HepG2 (cell line): Measurements from ENCODE around the gene CD9. TPM values are rescaled to one million over a fixed set of nuclear protein-coding genes. Genes with fewer than 3 reads are reported as not detected.

Experiments
- ARID5B ChIP-seq: IDR thresholded peaks from 2 replicates; pipeline ENCODE4 v1.4.0; 2020; ENCODE audit warnings: mild to moderate bottlenecking, missing genetic modification reagents
- ERF ChIP-seq: IDR thresholded peaks from 2 replicates; pipeline ENCODE4 v1.6.1; 2018; ENCODE audit warnings: missing biosample characterization, missing genetic modification reagents
- PCBP1 ChIP-seq: fragments of 200-400 bp; formaldehyde crosslinking; IDR thresholded peaks from 2 replicates; pipeline ENCODE4 v1.6.1; 2017; ENCODE audit warnings: mild to moderate bottlenecking, low read depth, low read length, borderline replicate concordance
- REXO4 ChIP-seq: sonication (generic); formaldehyde crosslinking; IDR thresholded peaks from 2 replicates; pipeline ENCODE4 v1.8.0; 2022; ENCODE audit warnings: missing genetic modification reagents, mild to moderate bottlenecking, borderline replicate concordance
- RORA ChIP-seq: sonication (generic); formaldehyde crosslinking; IDR thresholded peaks from 2 replicates; pipeline ENCODE4 v1.5.0; 2020; ENCODE audit warnings: mild to moderate bottlenecking, missing genetic modification reagents, moderate library complexity
- SP5 ChIP-seq: IDR thresholded peaks from 2 replicates; pipeline ENCODE4 v1.6.1; 2016; ENCODE audit warnings: low read depth, borderline replicate concordance
- ZNF12 ChIP-seq: sonication (generic); formaldehyde crosslinking; IDR thresholded peaks from 2 replicates; pipeline ENCODE4 v1.5.0; 2020; ENCODE audit warnings: missing genetic modification reagents
- ZNF280B ChIP-seq: sonication (generic); formaldehyde crosslinking; IDR thresholded peaks from 2 replicates; pipeline ENCODE4 v1.5.0; 2020; ENCODE audit warnings: missing genetic modification reagents, mild to moderate bottlenecking, borderline replicate concordance
- ZNF564 ChIP-seq: sonication (generic); formaldehyde crosslinking; IDR thresholded peaks from 2 replicates; pipeline ENCODE4 v1.8.1; 2023; ENCODE audit warnings: mild to moderate bottlenecking, missing genetic modification reagents
- ZNF598 ChIP-seq: sonication (generic); formaldehyde crosslinking; IDR thresholded peaks from 2 replicates; pipeline ENCODE4 v1.5.1; 2020; ENCODE audit warnings: mild to moderate bottlenecking, missing genetic modification reagents, borderline replicate concordance
- polyA plus RNA-seq, 8 experiments: library from polyadenylated mRNA; depleted of rRNA in 3 of 8; stranded (reverse) in 7 of 8; unstranded in 1 of 8; fragments of >200 nt; fragmentation: Illumina TruSeq in 4 of 8; extraction: Trizol in 4 of 8; gene quantifications; 2 replicates each; pipeline versions ENCODE4 v1.2.1 to v1.2.3, GENCODE V29; 2011 to 2016; ENCODE audit warnings: low read depth in 4 of 8, missing spikeins in 1 of 8, mixed read lengths in 1 of 8; ENCODE audit not compliant: insufficient read depth in 1 of 8
- total RNA-seq, 5 experiments: library from RNA; depleted of rRNA; stranded (reverse); fragments of >200 nt; fragmentation: Illumina TruSeq; extraction: Trizol; gene quantifications; 2 replicates each; pipeline ENCODE4 v1.2.3, GENCODE V29; 2016; ENCODE audit warnings: low read depth in 1 of 5
- TF ChIP-seq, protein P1 (sequence below): sonication (generic); formaldehyde crosslinking; IDR thresholded peaks from 2 replicates; pipeline ENCODE4 v1.4.0; 2020; ENCODE audit warnings: mild to moderate bottlenecking, missing genetic modification reagents
- TF ChIP-seq, protein P2 (sequence below): sonication (generic); formaldehyde crosslinking; conservative IDR thresholded peaks from 2 replicates; pipeline ENCODE4 v1.4.0; 2020; ENCODE audit warnings: missing genetic modification reagents

Gene CD9
- total and polyA plus RNA-seq, 2 of the 13 experiments (the other 11 are each of a cell fraction or from before 2014, with no cell fraction given), result 5.8 to 38.3 TPM

DNA sequence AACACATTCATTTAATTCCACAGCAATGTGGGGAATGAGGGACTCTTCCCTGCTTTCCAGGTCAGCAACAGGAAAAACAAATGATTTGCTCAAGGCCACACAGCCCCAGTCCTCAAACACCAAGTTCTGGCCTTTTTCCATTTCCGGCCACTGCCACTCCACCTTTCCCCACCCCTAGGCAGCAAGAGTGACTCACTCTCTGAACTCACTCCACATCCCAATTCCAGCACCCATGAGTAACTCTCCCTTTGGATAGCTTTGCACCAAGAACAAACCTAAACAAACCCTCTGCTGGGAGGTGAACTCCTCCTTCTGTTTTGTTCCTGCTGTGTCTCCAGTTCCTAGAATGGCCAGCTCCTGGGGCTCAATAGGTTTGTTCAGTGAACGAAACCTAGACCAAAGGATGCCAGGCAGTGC is 79.9 kb downstream of the CD9 start (continued):
- peak; percentile 83 for TF ChIP-seq ARID5B (CRISPR knock-in tag)
- TF ChIP-seq ERF (CRISPR knock-in tag), result peak; percentile 85; the same call in 1 of the 2 replicates
- TF ChIP-seq, protein P1, sequence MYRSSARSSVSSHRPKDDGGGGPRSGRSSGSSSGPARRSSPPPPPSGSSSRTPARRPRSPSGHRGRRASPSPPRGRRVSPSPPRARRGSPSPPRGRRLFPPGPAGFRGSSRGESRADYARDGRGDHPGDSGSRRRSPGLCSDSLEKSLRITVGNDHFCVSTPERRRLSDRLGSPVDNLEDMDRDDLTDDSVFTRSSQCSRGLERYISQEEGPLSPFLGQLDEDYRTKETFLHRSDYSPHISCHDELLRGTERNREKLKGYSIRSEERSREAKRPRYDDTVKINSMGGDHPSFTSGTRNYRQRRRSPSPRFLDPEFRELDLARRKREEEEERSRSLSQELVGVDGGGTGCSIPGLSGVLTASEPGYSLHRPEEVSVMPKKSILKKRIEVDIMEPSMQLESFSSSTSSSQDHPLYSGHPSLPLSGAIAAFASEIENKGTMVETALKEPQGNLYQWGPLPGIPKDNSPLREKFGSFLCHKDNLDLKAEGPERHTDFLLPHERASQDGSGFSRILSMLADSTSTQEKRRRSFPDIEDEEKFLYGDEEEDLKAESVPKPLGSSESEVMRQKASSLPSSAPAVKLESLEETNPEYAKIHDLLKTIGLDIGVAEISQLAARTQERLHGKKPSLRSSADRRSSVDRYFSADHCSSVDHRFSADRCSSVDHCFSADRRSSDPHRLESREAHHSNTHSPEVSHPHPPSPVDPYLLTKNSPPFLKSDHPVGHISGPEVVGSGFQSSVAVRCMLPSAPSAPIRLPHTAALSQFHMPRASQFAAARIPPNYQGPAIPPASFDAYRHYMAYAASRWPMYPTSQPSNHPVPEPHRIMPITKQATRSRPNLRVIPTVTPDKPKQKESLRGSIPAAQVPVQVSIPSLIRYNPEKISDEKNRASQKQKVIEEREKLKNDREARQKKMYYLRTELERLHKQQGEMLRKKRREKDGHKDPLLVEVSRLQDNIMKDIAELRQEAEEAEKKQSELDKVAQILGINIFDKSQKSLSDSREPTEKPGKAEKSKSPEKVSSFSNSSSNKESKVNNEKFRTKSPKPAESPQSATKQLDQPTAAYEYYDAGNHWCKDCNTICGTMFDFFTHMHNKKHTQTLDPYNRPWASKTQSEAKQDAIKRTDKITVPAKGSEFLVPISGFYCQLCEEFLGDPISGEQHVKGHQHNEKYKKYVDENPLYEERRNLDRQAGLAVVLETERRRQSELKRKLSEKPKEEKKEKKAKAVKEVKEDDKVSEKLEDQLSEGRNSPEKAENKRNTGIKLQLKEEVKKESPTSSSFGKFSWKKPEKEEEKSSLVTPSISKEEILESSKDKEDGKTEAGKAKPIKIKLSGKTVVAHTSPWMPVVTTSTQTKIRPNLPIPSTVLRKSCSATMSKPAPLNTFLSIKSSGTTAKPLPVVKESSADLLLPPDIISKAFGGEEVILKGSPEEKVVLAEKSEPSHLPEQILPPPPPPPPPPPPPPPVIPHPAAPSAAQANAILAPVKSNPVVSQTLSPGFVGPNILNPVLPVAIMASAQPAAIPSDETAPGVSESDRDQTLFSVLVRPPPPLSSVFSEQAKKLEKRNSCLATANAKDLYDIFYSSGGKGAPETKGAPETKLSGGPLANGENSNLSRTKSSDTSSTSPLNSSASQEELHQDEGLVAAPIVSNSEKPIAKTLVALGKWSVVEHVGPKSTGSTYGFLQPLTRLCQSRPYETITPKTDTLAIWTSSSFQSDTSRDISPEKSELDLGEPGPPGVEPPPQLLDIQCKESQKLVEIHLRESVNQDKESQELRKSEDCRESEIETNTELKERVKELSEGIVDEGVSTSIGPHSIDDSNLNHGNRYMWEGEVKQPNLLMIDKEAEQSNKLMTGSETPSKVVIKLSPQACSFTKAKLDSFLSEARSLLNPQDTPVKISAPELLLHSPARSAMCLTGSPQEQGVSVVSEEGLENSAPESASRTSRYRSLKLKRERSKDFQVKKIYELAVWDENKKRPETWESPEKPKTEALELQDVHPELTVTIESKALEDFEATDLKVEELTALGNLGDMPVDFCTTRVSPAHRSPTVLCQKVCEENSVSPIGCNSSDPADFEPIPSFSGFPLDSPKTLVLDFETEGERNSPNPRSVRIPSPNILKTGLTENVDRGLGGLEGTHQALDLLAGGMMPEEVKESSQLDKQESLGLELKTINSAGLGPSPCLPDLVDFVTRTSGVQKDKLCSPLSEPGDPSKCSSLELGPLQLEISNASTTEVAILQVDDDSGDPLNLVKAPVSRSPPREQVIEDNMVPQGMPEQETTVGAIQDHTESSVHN (CRISPR knock-in tag), result no peak
- TF ChIP-seq, protein P2, sequence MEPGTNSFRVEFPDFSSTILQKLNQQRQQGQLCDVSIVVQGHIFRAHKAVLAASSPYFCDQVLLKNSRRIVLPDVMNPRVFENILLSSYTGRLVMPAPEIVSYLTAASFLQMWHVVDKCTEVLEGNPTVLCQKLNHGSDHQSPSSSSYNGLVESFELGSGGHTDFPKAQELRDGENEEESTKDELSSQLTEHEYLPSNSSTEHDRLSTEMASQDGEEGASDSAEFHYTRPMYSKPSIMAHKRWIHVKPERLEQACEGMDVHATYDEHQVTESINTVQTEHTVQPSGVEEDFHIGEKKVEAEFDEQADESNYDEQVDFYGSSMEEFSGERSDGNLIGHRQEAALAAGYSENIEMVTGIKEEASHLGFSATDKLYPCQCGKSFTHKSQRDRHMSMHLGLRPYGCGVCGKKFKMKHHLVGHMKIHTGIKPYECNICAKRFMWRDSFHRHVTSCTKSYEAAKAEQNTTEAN, result no peak
- TF ChIP-seq PCBP1, result no peak
- TF ChIP-seq ZNF12 (CRISPR knock-in tag), result peak; percentile 18; the same call in 1 of the 2 replicates
- no peak for TF ChIP-seq REXO4 (CRISPR knock-in tag)
- no peak for TF ChIP-seq ZNF280B (CRISPR knock-in tag)
- no peak for TF ChIP-seq RORA (CRISPR knock-in tag)
- TF ChIP-seq ZNF564 (CRISPR knock-in tag), result no peak
- TF ChIP-seq ZNF598 (CRISPR knock-in tag), result no peak
- TF ChIP-seq SP5 (CRISPR knock-in tag), result peak; percentile 91
